Renal pelvis (tissue), 4 donors: Measurements from ENCODE around the gene DENND1A. TPM values are rescaled to one million over a fixed set of nuclear protein-coding genes. Genes with fewer than 3 reads are reported as not detected.

Experiments used
- DNase-seq: peaks from one replicate; pipeline ENCODE4 v3.0.0-alpha.2; 2013
- polyA plus RNA-seq, 3 donors: library from polyadenylated mRNA; unstranded; fragments of 120-200 nt; gene quantifications; one replicate each; pipeline ENCODE4 v1.2.1, GENCODE V29; 2013; ENCODE audit not compliant: insufficient read length in 3 of 3

DENND1A gene
- polyA plus RNA-seq, 3 donors, result 21.6 to 23.3 (median 22.8) TPM

DNA sequence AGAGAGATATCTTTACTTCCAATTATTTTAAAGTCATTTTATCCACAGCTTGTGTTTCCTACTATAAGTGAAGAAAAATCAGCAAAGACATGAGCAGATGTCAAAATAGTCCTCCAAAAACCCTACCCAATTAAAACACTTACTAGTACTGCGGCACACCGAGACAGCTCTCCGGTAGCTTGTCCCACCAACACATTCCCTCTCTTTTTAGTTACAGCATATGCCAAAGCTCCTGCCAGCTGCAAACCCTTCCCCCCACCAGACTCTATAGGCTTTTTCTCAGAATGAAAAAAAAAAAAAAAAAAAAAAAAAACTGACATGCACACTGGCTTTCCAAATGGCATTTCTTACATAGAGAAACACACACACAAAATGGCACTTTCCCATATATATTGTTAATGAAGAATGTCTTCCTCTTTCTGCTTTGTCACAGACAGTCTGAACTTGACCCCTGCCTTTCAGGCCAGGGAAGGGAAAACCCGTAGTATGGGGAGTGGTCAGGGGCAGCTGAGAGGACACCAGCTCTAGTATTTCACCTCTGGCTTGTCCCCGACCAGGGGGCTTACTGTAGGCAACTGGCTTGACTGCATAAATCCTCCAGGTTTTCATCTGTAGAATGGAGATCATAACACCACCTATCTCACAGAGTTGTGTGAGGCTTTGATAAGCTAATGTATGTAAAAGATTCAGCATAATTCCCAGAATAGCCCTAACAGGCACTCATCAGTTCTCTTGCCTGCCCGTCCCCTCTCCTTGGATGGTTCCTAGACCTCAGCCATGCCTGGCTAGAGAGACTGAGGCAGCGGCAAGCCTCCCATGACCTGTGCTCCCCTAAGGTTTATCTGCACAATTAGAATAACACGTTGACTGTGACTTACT, 340.3 kb downstream of the DENND1A start:
- no peak for DNase-seq

DNA sequence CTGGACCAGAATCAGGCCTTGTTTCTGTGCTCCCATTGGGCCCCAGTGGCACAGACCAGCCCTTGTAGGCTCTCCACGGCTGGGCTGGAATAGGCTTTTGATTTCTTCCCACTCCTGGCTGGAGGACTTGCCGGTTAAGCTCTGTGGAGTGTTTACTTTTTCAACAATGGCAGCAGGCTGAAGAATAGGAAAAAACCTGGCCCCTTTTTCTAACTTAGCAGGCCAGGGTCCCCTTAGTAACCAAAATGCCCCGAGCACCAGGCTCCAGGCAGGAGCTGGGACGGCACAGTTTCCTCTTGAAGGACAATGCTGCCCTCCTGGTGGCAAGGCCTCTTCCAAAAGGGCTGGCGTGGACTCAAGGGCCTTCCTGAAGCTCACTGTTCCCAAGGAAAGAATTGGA, 343.7 kb downstream of the DENND1A start:
- DNase-seq, result no peak

DNA sequence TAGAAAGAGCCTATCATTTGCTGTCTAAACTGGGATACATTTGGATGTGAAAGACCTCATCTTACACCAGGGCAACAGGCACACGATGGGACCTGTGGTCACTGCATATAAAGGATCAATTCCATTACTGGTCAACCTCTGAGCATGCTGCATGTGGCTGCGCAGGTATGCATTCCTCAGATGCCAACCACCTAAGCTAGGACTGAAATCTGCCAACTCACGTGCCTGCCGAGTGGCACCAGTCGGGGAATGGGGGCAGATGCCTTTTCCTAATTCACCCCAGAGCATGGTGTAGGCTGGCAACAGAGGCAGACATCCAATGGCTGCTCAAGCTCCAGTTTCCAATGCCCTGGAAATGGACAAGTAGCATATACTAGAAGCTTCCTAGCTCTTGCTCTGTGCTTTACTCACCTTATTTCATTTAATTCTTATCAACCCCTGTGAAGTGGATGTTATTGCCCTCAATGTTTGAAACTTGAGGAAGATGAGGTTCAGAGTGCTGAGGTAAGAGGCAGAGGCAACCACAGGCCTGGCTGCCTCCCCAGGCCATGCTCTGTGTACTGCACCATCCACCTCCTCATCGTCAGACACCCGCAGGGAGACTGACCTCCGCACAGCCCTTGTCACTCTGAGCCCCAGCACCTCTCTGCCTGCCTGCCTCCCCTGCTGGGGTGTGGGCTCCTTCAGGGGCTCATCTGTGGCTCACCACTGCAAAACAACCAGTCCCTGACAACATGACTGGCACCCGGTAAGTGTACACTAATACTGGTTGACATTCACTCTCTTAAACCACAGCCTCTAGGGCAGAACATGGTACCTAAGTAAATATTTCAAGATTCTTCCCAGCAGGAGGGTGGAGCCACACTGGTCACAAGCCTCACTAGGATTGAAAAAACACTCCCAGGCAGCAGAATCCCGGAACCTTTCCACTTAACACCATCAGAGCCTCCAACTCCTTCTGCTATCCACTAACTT, 345.4 kb downstream of the DENND1A start:
- no peak for DNase-seq

DNA sequence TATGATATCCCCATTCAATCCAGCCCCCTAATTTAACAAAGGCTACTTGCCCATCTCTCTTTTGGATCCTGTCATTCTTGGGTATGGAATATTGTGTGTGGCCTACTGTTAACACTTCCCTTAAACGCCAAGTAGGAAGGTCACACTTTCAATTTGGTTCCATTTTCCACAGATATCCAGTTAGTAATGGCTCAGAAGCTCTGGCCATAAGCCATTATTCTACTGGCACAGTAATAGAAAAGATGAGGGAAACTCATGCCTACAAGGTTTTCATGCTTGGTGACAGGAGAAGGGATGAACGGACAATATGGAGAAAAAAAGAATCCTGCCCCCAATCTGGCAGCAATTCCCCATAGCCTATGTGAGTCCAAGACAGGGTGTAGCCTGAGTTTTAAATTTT, 346.3 kb downstream of the DENND1A start:
- no peak for DNase-seq

DNA sequence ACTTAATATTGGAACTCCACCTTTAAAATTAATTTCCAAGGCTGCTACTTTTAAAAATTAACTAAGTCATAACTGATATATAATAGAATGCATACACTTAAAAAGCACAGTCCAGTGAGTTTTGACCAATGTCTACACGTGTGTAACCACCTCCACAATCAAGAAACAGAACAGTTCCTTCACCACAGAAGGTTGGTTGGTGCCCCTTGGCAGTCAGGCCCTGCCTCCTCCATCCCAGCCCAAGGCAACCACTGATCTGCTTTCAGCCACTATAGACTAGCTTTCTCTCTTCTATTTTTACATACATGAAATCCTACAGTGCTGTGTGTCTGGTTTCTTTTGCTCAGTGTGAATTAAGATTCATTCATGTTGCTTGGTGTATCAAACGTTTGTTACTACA, 358.7 kb downstream of the DENND1A start:
- DNase-seq, result no peak

DNA sequence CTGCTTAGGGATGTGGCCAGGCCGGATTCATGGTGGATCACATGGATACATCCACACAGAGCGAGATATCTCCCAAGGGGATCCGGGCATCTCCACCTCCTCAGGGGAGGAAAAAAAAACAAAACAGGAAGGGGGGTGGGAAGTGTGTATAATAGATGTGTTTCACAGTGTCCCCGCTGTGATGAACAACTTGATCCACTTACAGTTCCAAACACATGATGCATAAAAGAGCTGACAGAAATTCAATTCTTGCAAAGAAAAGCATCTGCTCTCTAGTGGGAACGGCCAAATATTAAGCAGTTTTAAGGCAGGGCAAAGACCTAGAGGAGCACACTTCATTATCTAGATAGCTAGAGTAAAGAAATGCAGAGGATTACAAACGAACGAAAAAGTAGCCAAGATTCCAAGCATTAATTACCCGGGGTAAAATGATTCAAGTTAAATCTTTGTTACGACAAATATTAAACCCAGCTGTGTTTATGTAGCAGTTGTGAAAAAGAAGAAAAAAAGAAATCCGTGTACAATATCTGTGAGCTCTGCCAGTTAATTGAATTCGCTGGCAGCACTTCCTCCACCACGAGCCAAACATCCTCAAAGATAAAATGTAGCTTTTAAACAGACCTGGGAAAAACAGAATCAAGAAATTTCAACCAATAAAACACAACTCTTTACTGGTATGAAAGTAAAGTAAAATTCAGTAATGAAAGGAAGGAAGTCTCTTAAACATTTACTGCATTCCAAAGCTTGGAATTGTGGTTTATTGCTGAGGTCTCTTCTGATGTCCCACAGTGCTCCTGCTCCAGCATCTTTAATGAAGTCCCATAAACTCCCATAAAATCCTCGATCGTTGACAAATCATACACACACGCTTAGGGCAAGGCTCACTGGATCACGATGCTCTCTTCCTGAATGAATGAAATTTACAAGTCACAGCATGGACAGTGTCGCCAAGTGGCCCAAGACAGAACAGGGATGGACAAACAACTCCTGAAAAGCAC, 360.9 kb downstream of the DENND1A start:
- peak; percentile 63 for DNase-seq

DNA sequence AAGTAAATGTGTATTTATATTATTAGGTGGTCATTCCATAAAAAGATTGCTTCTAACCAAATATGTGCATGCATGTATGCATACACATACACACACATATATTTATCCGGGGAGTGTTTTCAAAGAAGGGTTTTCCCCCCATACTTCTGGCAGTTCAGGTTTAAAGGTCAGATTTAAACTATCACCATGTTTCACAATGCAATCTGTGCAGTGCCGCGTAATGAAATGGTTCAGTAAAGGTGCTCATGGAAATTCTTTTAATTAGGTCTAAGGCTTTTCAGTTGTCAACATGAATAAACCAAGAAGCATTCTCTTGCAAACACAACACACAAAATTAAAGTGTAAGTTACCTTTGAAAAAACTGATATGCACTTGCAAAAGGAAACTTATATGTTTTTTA, 362.9 kb downstream of the DENND1A start:
- no peak for DNase-seq

DNA sequence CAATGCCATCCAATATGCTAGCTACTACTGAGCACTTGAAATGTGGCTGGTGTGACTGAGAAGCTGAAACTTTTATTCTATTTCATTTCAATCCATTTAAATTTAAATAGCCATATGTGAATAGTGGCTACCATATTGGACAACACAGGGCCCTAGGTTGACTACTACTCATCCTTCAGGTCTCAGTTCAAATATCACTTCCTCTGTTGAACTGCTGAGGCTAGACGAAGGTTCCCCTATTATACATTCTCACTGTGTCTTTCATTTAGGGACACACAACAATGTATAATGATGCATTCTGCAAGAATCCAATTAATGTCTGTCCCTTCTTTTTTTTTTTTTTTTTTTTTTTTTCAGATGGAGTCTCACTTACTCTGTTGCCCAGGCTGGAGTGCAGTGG, 365.3 kb downstream of the DENND1A start:
- DNase-seq, result no peak

DNA sequence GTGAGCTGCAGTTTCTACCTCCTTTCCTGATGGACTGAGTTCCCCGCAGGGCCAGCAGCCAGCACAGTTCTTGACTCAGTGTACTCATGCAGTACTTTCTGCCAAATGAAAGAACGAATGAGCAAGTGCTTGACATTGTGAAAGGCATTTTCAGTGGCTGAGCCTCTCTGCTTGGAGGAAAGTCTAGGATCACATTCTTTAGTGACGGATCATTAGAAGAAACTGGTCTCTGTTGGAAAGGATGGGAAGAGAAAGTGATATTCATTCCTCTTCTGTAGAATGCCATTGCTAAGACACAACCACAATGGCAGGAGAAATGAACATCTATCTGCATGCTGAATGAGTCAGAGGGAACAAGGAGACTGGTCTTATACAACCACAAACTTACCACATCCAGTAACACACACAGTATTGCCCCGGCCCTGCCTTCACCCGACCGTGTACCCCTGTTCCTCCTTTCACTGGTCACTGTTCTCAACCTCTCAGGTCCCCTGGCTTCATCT, 367.0 kb downstream of the DENND1A start:
- no peak for DNase-seq

DNA sequence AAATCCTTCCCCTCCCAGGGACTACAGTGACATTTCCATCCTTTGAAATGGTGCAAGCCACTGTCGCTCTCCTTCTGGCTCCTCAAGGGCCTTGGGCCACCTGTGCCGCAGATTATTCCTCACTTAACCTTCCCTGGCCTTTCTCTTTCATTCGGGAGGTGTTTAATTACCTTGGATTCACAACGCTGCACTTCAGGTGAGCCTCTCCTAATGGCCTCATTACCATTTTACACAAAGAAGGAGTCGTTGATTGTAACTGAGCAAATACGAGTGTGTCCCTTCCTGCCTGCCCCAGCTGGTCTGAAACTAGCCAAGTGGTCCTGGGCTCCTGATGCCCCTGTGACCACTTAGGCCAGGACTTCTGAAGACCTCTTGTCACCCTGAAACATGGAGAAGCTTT, 368.9 kb downstream of the DENND1A start:
- DNase-seq, result no peak

DNA sequence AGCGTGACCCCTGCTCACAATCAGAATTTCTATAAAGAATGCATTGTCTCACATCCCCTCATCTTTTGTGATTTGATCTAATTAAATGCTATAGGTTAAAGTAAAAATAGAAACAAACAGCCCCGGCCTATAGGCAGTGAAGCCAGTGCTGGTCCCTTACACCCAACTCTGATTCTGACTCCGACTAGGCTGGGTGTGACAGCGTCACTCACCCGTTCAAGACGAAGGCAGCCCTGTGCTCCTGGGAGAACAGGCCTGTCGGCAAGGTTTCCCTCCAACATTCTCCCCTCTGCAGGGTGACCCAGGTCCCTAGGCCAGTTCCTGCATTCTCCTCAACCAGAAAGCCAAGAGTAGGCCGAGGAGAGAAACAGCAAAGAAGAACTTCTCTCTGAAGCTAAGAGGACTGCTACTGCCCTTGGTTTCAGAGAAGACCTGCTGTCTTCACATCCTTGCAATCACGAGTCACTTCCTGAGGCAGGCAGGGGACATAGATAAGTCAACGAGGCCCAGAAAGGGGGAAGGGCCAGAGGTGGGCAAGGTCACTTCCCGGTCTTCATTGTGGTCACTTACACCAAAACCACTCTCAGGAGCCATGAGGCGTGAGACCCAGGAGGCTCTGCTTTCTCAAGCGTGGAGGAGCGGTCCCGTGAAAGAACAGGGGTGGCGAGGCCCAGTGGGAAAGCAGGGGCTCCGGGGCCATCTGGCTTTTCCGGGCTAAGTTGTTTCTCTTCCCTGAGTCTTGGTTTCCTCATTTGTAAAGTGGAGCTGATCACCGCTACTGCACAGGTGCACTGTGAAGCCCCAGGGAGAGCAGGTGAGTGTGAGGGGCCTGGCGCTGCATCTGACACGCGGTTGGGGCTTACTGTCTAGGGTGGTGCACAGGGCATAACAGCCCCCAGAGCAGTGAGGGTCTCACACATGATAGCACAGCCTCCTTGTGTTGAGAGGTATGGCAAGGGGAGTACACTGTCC, 373.2 kb downstream of the DENND1A start:
- DNase-seq, result no peak

DNA sequence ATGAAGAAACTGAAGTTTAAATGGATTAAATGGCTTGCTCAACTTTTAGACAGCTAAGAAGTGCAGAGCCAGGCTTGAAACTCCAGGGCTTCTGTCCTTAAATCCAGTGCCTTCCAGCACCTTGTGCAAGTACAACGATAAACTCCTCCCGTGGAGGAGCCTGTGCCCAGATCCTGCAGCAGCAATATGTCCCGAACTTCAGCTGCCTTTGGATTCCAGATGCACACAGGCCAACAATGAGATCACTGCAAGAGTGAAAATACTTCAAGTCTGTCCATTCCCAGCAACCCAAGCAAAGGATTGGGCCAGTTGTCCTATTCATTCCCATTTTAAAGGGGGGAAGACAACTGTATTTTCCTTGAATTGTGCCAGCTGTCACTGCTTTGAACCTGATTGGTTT, 374.3 kb downstream of the DENND1A start:
- DNase-seq, result no peak

DNA sequence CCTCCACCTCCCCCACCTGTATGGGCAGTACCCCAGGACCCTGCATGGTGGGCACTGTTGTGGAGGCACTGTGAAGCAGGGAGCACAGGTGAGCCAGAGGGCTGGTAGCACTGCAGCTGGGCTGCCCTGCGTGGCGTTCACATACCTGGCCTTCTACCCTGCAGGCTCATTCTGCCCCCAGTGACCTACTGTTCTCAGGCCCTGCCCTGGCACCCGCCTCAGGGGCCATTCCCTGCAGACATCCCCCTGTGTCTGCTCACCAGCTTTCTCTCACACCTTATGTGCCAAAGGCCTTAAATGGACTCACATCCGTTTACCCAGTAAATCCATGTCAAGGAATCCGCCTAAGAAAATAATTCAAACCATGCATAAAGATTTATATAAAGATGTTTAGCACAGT, 377.4 kb downstream of the DENND1A start:
- no peak for DNase-seq

DNA sequence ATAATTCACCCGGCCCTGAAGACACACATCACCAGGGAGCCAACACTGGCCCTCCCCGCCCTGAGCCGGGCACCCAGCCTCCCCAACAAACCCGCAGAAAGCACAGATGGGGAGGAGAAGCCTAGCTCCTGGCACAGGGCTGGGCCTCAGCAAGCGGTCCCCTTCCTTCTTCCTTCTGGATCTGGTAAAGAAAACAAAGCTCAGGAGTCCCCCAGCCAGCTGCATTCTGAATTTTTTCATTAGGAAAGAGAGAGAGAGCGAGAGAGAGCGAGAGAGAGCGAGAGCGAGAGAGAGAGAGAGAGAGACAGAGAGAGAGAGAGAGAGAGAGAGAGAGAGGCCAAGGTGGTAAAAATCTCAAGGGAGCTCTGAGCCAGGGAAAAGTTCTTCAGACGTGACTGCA, 378.2 kb downstream of the DENND1A start:
- DNase-seq, result no peak

DNA sequence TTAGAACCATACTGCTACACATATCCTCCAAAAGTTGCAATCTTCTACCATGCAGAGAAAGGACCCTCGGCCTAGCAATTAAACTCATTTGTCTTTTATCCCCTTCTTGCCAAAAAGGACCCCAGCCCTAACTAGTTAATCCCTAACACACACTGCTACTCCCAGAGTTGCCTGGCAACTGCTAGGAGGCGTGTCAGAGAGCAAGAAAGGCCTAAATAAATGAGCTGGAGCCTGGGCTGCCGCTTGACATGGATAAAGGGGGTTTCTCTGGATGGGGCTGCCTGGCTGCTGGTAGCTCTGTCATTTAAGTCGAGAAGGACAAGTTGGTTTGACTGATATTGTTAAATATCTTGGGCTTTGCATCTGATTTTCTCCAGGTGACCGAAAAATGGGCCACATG, 379.1 kb downstream of the DENND1A start:
- DNase-seq, result peak; percentile 63

DNA sequence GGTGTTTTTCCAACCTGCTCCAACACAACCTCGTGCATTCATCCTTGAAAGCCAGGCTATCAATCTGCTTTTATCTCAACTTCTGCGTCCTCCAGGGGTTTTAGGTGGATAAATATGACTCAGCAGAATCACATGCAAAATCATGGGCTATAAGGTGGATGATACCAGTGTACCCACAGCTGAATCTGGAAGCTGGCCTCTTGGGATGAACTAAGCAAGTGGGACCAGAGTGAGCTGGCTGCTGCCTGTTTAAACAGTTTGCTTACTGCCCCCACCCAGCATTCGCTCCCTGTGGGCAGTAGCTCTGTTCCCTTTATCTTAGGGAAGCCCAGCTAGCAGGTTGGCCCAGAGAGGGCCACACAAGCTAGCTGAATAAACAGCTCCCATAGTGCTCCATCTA, 379.9 kb downstream of the DENND1A start:
- DNase-seq, result no peak

DNA sequence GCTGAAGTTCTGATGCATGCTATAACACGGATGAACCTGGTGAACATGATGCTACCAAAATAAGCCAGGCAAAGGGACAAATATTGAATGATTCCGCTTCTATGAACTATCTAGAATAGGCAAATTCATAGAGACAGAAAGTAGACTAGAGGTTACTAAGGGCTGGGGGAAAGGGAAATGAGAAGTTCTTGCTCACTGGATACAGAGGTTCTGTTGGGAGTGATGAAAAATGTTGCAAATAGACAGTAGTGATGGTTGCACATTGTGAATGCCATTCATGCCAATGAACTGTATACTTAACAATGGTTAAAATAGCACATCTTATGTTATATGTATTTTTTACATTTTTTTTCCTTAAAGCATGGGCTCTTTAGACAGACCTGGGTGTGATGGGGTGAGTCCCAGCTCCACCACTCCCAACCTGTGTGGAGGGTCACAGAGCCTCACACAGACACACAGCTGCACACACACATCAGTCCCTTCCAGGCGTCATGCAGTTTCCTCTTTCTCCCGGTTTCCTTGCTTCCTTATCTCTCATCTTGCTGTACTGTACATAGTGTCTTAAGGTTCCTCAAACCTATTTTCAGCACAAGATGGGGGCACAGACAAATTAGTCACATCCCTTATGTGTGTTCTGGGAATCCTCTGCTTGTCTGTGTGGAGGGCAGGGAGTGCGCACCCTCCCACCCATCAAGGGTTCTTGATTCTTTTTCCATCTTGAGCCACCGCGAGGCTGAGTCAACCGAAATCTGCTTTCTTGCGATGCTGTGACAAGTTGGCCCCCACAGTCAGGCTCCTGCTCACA, 381.0 kb downstream of the DENND1A start:
- DNase-seq, result no peak

DNA sequence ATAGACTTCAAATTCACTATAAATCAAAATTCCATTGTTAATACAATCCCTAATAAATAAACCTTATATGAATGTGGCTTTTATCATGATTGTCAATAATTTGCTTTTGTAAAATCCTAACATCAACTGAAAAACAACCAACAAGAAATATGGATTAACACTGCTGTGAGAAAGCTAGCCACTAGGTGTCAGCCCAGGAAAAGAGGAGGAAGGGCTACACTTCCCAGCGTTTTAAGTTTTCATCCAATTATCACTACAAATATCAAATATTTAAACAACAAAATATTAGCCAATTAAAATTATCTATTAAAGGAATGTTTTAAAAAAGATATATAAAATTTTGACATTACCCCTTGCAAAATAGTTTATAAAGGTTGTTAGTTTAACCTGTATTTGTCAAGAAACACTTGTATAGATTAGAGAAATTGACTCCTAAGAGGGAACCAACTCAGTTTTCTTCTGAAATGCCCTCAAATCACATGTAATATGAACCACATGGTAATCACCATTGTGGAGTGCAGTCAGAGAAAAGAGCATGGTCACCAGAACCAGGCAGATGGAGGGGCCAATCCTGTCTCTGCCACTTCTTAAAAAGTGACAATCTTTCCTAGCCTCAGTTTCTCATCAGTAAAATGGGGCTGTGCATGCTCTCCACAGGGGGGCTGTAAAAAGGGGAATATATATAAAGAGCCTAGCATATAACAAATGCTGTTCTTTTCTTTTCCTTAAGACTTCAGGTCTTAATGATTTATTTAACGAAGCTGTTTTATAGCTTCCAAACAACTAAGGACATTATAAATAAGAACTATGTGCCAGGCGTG, 385.7 kb downstream of the DENND1A start:
- no peak for DNase-seq
